IPS DF 6.9 (cell line): Measurements from ENCODE around the gene KDM1B.
"Not testable (repeated sequence)": the region's sequence is repeated elsewhere in the genome, so short reads cannot be mapped to it uniquely, and the experiment has no call there.

Experiments
- DNase-seq: peaks from one replicate; pipeline ENCODE4 v3.0.0-alpha.2; 2013; ENCODE audit warnings: low read depth, low spot score
- H3K27ac ChIP-seq: one replicate; pipeline ENCODE4 v1.5.1; 2013; ENCODE audit warnings: low read length, control low read depth
- H3K27me3 ChIP-seq: 2 replicates; pipeline ENCODE4 v1.6.1; 2013; ENCODE audit warnings: mild to moderate bottlenecking, low read length; ENCODE audit not compliant: control insufficient read depth, insufficient read depth
- H3K36me3 ChIP-seq: 2 replicates; pipeline ENCODE4 v1.6.1; 2013; ENCODE audit warnings: low read length; ENCODE audit not compliant: control insufficient read depth, insufficient read depth
- H3K4me1 ChIP-seq: 2 replicates; pipeline ENCODE4 v1.6.1; 2013; ENCODE audit warnings: low read length; ENCODE audit not compliant: control insufficient read depth, insufficient read depth
- H3K4me3 ChIP-seq: 2 replicates; pipeline ENCODE4 v1.5.1; 2013; ENCODE audit warnings: mild to moderate bottlenecking, low read length
- H3K9me3 ChIP-seq: 2 replicates; pipeline ENCODE4 v1.6.1; 2013; ENCODE audit warnings: low read length, inconsistent platforms; ENCODE audit not compliant: control insufficient read depth, insufficient read depth
- WGBS: extraction: QIAGEN DNeasy Blood & Tissue Kit; methylation state at CpG from one replicate; pipeline ENCODE4 v1.1.7; 2013; ENCODE audit warnings: mixed read lengths, missing lambda C conversion rate; ENCODE audit not compliant: insufficient read length, insufficient coverage; 5-methylcytosine and 5-hydroxymethylcytosine counted together

Gene KDM1B

DNA sequence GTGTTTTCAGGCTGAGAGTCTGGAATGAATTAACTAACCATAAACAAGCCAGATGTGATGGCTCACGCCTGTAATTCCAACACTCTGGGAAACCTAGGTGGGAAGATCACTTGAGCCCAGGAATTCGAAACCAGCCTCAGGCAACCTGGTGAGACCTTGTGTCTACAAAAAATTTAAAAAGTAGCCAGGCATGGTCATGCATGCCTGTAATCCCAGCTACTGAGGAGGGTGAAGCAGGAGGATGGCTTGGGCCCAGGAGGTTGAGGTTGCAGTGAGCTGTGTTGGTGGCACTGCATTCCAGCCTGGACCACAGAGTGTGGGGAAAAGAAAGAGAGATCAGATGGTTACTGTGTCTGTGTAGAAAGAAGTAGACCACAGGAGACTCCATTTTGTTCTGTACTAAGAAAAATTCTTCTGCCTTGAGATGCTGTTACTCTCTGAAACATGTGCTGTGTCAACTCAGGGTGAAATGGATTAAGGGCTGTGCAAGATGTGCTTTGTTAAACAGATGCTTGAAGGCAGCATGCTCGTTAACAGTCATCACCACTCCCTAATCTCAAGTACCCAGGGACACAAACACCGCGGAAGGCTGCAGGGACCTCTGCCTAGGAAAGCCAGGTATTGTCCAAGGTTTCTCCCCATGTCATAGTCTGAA is 71.4 kb downstream of the KDM1B start:
- no CpG with 5 or more reads among the region's 5 CpGs for WGBS
- not testable (repeated sequence) for H3K4me1 ChIP-seq, H3K27me3 ChIP-seq, H3K4me3 ChIP-seq, DNase-seq, H3K27ac ChIP-seq, H3K9me3 ChIP-seq
- H3K36me3 ChIP-seq = peaks cover 19% of the 10 kb centered on the region

DNA sequence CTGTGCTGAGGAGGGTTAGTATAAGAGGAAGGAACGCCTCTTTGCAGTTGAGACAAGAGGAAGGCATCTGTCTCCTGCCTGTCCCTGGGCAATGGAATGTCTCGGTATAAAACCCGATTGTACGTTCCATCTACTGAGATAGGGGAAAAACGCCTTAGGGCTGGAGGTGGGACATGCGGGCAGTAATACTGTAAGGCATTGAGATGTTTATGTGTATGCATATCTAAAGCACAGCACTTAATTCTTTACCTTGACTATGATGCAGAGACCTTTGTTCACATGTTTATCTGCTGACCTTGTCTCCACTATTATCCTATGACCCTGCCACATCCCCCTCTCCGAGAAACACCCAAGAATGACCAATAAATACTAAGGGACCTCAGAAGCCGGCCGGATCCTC is 71.9 kb downstream of the KDM1B start:
- WGBS = no CpG with 5 or more reads among the region's 9 CpGs
- H3K9me3 ChIP-seq, H3K27ac ChIP-seq, H3K4me3 ChIP-seq, H3K4me1 ChIP-seq, H3K27me3 ChIP-seq, DNase-seq: not testable (repeated sequence)
- peaks cover 19% of the 10 kb centered on the region for H3K36me3 ChIP-seq

DNA sequence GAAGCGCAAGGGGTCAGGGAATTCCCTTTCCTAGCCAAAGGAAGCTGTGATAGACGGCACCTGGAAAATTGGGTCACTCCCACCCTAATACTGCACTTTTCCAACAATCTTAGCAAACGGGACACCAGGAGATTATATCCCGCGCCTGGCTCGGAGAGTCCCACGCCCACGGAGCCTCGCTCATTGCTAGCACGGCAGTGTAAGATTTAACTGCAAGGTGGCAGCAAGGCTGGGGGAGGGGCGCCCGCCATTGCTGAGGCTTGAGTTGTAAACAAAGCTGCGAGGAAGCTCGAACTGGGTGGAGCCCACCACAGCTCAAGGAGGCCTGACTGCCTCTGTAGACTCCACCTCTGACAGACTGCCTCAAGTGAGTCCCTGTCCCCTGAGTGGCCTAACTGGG is 73.4 kb downstream of the KDM1B start:
- not testable (repeated sequence) for H3K4me3 ChIP-seq, H3K4me1 ChIP-seq, DNase-seq, H3K9me3 ChIP-seq, H3K27ac ChIP-seq, H3K27me3 ChIP-seq
- H3K36me3 ChIP-seq = peaks cover 19% of the 10 kb centered on the region
- no CpG with 5 or more reads among the region's 14 CpGs for WGBS

DNA sequence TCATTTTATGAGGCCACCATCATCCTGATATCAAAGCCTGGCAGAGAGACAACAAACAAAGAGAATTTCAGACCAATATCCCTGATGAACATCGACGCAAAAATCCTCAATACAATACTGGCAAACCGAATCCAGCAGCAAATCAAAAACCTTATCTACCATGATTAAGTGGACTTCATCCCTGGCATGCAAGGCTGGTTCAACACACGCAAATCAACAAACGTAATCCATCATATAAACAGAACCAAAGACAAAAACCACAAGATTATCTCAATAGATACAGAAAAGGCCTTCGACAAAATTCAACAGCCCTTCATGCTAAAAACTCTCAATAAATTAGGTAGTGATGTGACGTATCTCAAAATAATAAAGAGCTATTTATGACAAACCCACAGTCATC is 76.6 kb downstream of the KDM1B start:
- DNase-seq, H3K9me3 ChIP-seq, H3K27me3 ChIP-seq, H3K4me3 ChIP-seq, H3K27ac ChIP-seq, H3K4me1 ChIP-seq: not testable (repeated sequence)
- no CpG with 5 or more reads among the region's 7 CpGs for WGBS
- peaks cover 22% of the 10 kb centered on the region for H3K36me3 ChIP-seq

DNA sequence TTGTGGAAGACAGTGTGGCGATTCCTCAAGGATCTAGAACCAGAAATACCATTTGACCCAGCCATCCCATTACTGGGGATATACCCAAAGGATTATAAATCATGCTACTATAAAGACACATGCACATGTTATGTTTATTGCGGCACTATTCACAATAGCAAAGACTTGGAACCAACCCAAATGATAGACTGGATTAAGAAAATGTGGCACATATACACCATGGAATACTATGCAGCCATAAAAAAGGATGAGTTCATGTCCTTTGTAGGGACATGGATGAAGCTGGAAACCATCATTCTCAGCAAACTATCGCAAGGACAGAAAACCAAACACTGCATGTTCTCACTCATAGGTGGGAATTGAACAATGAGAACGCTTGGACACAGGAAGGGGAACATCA is 78.5 kb downstream of the KDM1B start:
- no CpG with 5 or more reads among the region's 4 CpGs for WGBS

DNA sequence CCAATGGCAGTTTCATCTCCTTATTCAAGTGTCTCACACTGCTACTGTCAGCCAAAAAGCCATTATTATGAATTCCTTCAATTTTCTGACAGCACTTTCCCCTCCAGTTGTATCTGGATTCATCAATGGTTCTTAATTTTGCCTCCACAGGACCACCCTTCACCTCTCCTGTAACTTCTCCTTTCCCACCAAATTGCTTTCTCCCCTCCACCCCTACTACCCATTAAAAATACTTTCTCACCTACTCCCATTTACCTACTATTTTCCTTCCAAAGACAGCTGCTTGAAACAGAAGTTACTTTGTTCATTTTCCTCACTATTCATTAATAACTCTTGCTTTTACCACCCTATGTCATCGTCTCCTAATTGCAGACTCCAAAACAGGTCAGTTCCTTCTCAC is 79.3 kb downstream of the KDM1B start:
- no peak for DNase-seq
- Histone ChIP-seq H3K4me1 (no peaks in the 10 kb centered on the region), H3K36me3 (peaks cover 8% of the 10 kb centered on the region), H3K4me3 (no peak overlapping the region), H3K27me3 (no peaks in the 10 kb centered on the region), H3K27ac (no peak overlapping the region), H3K9me3 (no peaks in the 10 kb centered on the region)
- no CpG with 5 or more reads among the region's 1 CpG for WGBS

More for the DNA sequence above, 78.5 kb downstream of the KDM1B start:
- not testable (repeated sequence) for H3K9me3 ChIP-seq, H3K36me3 ChIP-seq, H3K27me3 ChIP-seq, H3K27ac ChIP-seq, H3K4me3 ChIP-seq, DNase-seq, H3K4me1 ChIP-seq

DNA sequence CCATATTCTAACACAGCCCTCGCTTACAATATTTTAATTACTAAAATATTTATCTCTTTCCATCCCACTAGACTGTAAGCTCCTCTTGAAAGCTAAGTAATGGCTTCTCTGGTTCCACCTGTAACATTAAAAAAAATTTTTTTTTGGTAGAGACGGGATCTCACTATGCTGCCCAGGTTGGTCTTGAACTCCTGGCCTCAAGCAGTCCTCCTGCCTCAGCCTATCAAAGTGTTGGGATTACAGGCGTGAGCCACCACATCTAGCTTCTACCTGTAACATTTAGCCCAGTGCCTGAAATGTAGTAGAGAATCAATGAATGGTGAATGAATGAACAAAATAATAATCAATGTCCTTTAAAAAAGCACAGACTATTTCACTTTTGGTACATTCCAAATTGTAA is 80.3 kb downstream of the KDM1B start:
- Histone ChIP-seq H3K36me3 (peaks cover 8% of the 10 kb centered on the region), H3K9me3 (no peaks in the 10 kb centered on the region), H3K4me1 (no peaks in the 10 kb centered on the region), H3K27ac (no peak overlapping the region), H3K27me3 (no peaks in the 10 kb centered on the region), H3K4me3 (no peak overlapping the region)
- DNase-seq = no peak
- 100% methylated on average over 1 of the region's 3 CpGs for WGBS

DNA sequence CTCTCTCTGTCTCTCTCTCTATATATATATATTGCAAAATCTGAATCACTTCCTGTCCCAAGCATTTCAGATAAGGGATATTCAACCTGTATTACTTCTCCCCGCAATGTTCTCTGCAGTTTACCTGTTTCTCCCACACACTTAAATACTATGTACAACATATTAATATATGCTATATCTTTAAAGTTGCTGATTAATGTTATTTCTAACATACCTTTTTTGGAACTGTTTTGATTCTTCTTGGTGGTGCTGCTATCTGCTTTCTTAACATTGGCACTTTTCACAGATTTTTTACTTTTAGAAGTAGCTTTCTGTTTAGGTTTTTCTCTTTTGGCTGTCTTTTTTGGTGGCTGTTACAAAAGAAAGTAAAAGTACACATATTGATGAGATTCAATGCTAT is 81.9 kb downstream of the KDM1B start:
- Histone ChIP-seq H3K4me3 (no peak overlapping the region), H3K4me1 (peaks cover 2% of the 10 kb centered on the region; the same call in 1 of the 2 replicates), H3K36me3 (peaks cover 8% of the 10 kb centered on the region), H3K27ac (no peak overlapping the region), H3K27me3 (no peaks in the 10 kb centered on the region), H3K9me3 (no peaks in the 10 kb centered on the region)
- DNase-seq = no peak
- WGBS = no CpG with 5 or more reads among the region's 1 CpG

DNA sequence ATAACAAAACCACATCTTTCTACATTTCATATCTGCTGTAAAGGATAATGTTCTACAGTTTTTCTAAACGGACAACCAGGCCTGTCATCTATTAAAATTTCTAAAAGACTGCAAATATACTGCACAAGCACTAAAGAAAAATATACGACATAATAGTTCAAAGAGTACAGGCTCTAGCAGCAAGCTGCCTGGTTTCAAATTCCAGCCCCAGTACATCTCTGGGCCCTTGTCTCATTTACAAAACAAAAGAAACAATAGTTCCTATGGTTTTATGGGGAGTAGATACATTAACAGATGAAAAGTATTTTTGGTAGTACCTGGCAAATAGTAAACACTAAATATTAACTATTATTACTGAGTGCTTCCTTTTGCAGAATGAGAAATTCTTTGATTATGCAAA is 85.0 kb downstream of the KDM1B start:
- no peak for DNase-seq
- peaks cover 8% of the 10 kb centered on the region for H3K36me3 ChIP-seq
- H3K27ac ChIP-seq = no peak overlapping the region
- WGBS = no CpG with 5 or more reads among the region's 2 CpGs
- H3K4me1 ChIP-seq = peaks cover 2% of the 10 kb centered on the region; the same call in 1 of the 2 replicates
- no peak overlapping the region for H3K4me3 ChIP-seq
- H3K27me3 ChIP-seq = no peaks in the 10 kb centered on the region
- no peaks in the 10 kb centered on the region for H3K9me3 ChIP-seq

DNA sequence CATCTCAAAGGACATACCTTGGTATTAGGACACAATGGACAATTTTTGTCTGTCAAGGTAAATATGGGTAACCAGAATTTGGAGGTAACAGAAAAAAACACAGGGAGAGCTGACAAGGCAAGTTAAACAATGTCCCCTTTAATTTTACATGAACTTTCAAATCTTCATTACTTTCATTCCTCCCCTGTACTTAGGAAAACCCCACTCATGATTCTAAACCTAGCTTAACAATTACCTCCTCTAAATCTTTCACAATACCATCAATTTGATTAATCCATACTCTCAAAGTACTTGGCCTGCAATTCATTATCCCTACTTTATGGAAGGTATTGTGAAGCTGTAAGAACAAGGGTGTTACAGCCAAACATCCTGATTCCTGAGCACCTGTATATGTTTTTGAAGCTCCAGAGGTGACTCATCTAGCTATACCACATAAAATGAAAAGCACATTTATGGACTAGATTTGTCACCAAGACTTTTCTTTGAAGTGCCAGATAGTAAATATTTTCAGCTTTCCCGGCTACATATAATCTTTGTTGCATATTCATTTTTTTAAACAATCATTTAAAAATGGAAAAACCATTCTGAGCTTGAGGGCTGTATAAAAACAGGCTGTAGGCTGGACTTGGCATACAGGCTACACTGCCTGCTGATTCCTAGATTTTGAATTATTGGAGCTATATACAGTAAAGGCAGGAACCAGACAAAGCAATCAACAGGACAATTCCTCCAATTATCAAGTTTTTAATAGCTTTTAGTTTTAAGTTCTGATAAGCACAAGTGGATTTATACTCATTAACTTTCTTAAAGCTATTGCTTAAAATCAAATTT is 86.2 kb downstream of the KDM1B start:
- H3K27me3 ChIP-seq = no peaks in the 10 kb centered on the region
- peaks cover 12% of the 10 kb centered on the region for H3K36me3 ChIP-seq
- no peaks in the 10 kb centered on the region for H3K9me3 ChIP-seq
- peaks cover 2% of the 10 kb centered on the region; the same call in 1 of the 2 replicates for H3K4me1 ChIP-seq
- DNase-seq = no peak
- WGBS = no CpG with 5 or more reads among the region's 1 CpG
- no peak overlapping the region for H3K4me3 ChIP-seq
- H3K27ac ChIP-seq = no peak overlapping the region
